HG03196 (cell line): ENCODE results near the gene ZFP3.
"Not testable (repeated sequence)": the region's sequence is repeated elsewhere in the genome, so short reads cannot be mapped to it uniquely, and the experiment has no call there.

ENCODE experiments used
- ATAC-seq: cut with Tn5 transposase; IDR thresholded peaks from one replicate; pipeline ENCODE4 v1.9.1; 2021; ENCODE audit not compliant: unreplicated experiment

Gene ZFP3

GRCh38 chr17:5077275-5077674 lies 992 bp upstream of the ZFP3 start:
- ATAC-seq = not testable (repeated sequence)

GRCh38 chr17:5077781-5078105 lies 524 bp upstream of the ZFP3 start:
- ATAC-seq = no peak

- no peak for ATAC-seq
Measured at GRCh38 chr17:5080591-5080990, 2.3 kb downstream of the ZFP3 start.

GRCh38 chr17:5092218-5093010 lies 14.1 kb downstream of the ZFP3 start:
- no peak for ATAC-seq

- ATAC-seq = no peak
Measured at GRCh38 chr17:5096731-5097100, 18.4 kb downstream of the ZFP3 start.

GRCh38 chr17:5097101-5097834 lies 19.0 kb downstream of the ZFP3 start:
- ATAC-seq = no peak

- no peak for ATAC-seq
Measured at GRCh38 chr17:5099271-5099670, 21.0 kb downstream of the ZFP3 start.

GRCh38 chr17:5100832-5101231 lies 22.6 kb downstream of the ZFP3 start:
- ATAC-seq = no peak

GRCh38 chr17:5110816-5111215 lies 32.5 kb downstream of the ZFP3 start:
- no peak for ATAC-seq

- peak; percentile 86 for ATAC-seq
Measured at GRCh38 chr17:5111402-5112204, 33.3 kb downstream of the ZFP3 start, which contains the start of gene ZNF232. Gene ZNF232, minus strand, starts transcription at chr17:5111878. Its CDS starts 56 bp downstream, at chr17:5111822.

- ATAC-seq = no peak
Measured at GRCh38 chr17:5115673-5116651, 37.7 kb downstream of the ZFP3 start, which contains the start of gene USP6. Gene USP6, plus strand, starts transcription at chr17:5116032. Its CDS starts 14,336 bp downstream, at chr17:5130368.

GRCh38 chr17:5118219-5118618 lies 40.0 kb downstream of the ZFP3 start:
- ATAC-seq = no peak

GRCh38 chr17:5120036-5120435 lies 41.8 kb downstream of the ZFP3 start:
- ATAC-seq = no peak

- not testable (repeated sequence) for ATAC-seq
Measured at GRCh38 chr17:5120436-5121185, 42.3 kb downstream of the ZFP3 start.

- no peak for ATAC-seq
Measured at GRCh38 chr17:5121186-5121841, 43.0 kb downstream of the ZFP3 start.

GRCh38 chr17:5122056-5122455 lies 43.8 kb downstream of the ZFP3 start:
- ATAC-seq = not testable (repeated sequence)

- no peak for ATAC-seq
Measured at GRCh38 chr17:5122586-5123342, 44.5 kb downstream of the ZFP3 start.
